GM18502 (cell line): ENCODE data around the gene KIF17.

ENCODE experiments used
- ATAC-seq: cut with Tn5 transposase; IDR thresholded peaks from one replicate; pipeline ENCODE4 v1.9.1; 2021; ENCODE audit warnings: mild to moderate bottlenecking; ENCODE audit not compliant: unreplicated experiment, poor library complexity

Gene KIF17

GRCh38 chr1:20717452-20718342 lies at the start of gene KIF17:
KIF17 (minus strand) TSS chr1:20718007; CDS start chr1:20717706, 301 bp downstream.
- no peak for ATAC-seq

- no peak for ATAC-seq
These were observed 49.5 kb upstream of the KIF17 start for GRCh38 chr1:20767271-20767670.

GRCh38 chr1:20763417-20763816 lies 45.6 kb upstream of the KIF17 start:
- ATAC-seq = no peak

GRCh38 chr1:20760322-20760721 lies 42.5 kb upstream of the KIF17 start:
- ATAC-seq = no peak

- ATAC-seq = no peak
These were observed 35.8 kb upstream of the KIF17 start for GRCh38 chr1:20753589-20753988.

GRCh38 chr1:20751462-20751990 lies 33.7 kb upstream of the KIF17 start:
- no peak for ATAC-seq

GRCh38 chr1:20742671-20743070 lies 24.9 kb upstream of the KIF17 start:
- no peak for ATAC-seq

- ATAC-seq = no peak
These were observed 23.0 kb upstream of the KIF17 start for GRCh38 chr1:20740781-20741180.

GRCh38 chr1:20739225-20739624 lies 21.4 kb upstream of the KIF17 start:
- ATAC-seq = no peak

- ATAC-seq = no peak
These were observed 17.8 kb upstream of the KIF17 start for GRCh38 chr1:20735581-20736111.

- peak; percentile 6 for ATAC-seq
These were observed 15.7 kb upstream of the KIF17 start for GRCh38 chr1:20733360-20733975.

GRCh38 chr1:20732588-20733359 lies 15.0 kb upstream of the KIF17 start, which contains the start of gene SH2D5:
SH2D5 (minus strand) TSS chr1:20732703; CDS start chr1:20728044, 4,659 bp downstream.
- ATAC-seq = peak; percentile 52

GRCh38 chr1:20732071-20732587 lies 14.3 kb upstream of the KIF17 start:
- ATAC-seq = peak; percentile 51

GRCh38 chr1:20731057-20731991 lies 13.5 kb upstream of the KIF17 start:
- ATAC-seq = peak; percentile 18

GRCh38 chr1:20730690-20731056 lies 12.9 kb upstream of the KIF17 start:
- no peak for ATAC-seq

- no peak for ATAC-seq
These were observed 12.3 kb upstream of the KIF17 start for GRCh38 chr1:20729990-20730689.

- ATAC-seq = no peak
These were observed 11.5 kb upstream of the KIF17 start for GRCh38 chr1:20729155-20729931.
